Esophagus squamous epithelium (tissue), 4 donors: ENCODE results near the gene SAMD14.

Experiments used
- CTCF ChIP-seq, 6 experiments: fragments of 450-650 bp in 4 of 6; fragments of 200-600 bp in 2 of 6; sonication (generic) in 2 of 6; IDR thresholded peaks; one replicate each; pipeline ENCODE4 v1.5.1; 2016 to 2019; ENCODE audit warnings: antibody characterized with exemption in 6 of 6, mild to moderate bottlenecking in 4 of 6, moderate library complexity in 4 of 6
- POLR2A ChIP-seq, 4 donors: fragments of 450-650 bp; IDR thresholded peaks; one replicate each; pipeline ENCODE4 v1.6.1; 2017; ENCODE audit warnings: antibody characterized with exemption in 4 of 4, mild to moderate bottlenecking in 4 of 4, moderate library complexity in 3 of 4

GRCh38 chr17:50161911-50162288 lies 31.9 kb upstream of the SAMD14 start:
- TF ChIP-seq POLR2A (IDR thresholded peaks at IDR 0.05) (no peak), CTCF (IDR thresholded peaks at IDR 0.05) (no peak)
